PC-3 (cell line): ENCODE results near the gene KIFC1.

Experiments
- EZH2 ChIP-seq: fragments of 300-600 bp; sonication (generic); IDR thresholded peaks from one replicate; pipeline ENCODE4 v1.6.1; 2017; ENCODE audit warnings: antibody characterized with exemption, mild to moderate bottlenecking, low read length; ENCODE audit not compliant: unreplicated experiment
- EZH2phosphoT487 ChIP-seq: fragments of 300-600 bp; sonication (generic); IDR thresholded peaks from 2 replicates; pipeline ENCODE4 v1.6.1; 2018; ENCODE audit warnings: mild to moderate bottlenecking, antibody characterized with exemption, low read length, borderline replicate concordance
- TF ChIP-seq, protein P1 (sequence below): fragments of 300-600 bp; sonication (generic); conservative IDR thresholded peaks from 2 replicates; pipeline ENCODE4 v1.5.1; 2017; ENCODE audit warnings: antibody characterized with exemption, low read depth, mild to moderate bottlenecking, low read length

DNA sequence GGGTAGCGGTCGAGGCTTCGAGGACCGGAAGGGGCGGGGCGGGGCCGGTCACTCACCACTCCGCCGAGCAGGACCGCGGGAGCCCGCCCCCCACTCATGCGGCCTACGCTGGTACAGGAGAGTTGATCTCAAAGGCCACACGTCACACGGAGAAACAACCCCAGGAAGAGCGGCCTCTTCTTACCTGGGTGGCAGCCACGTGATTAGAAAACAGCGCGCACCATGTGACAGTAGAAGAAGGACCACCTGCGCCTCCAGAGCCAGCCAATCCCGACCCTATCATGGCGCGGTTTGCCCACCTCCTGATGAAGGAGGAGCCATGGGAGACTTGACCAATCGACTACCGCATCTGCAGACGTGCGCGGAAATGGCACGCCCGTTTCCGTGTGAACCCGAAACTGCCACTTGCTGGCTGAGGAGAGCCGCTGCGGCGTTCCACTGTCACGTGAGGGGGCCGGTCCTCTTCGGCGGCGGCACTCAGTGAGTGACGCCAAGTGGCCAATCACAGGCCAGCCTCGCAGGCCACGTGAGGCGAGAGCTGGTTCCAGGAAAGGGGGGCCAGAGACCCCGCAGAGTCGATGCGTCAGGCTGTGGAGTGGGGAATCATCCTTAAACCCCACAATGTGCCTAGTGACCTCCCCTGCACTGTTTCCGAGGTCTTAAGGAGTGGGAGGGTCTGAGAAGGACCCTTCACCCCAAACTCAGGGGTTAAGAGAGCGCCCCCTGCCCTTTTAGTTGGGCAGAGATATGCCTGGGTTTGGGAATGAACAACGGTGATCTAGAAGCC is 26.5 kb downstream of the KIFC1 start, which contains the start of gene CUTA:
- TF ChIP-seq, protein P1, sequence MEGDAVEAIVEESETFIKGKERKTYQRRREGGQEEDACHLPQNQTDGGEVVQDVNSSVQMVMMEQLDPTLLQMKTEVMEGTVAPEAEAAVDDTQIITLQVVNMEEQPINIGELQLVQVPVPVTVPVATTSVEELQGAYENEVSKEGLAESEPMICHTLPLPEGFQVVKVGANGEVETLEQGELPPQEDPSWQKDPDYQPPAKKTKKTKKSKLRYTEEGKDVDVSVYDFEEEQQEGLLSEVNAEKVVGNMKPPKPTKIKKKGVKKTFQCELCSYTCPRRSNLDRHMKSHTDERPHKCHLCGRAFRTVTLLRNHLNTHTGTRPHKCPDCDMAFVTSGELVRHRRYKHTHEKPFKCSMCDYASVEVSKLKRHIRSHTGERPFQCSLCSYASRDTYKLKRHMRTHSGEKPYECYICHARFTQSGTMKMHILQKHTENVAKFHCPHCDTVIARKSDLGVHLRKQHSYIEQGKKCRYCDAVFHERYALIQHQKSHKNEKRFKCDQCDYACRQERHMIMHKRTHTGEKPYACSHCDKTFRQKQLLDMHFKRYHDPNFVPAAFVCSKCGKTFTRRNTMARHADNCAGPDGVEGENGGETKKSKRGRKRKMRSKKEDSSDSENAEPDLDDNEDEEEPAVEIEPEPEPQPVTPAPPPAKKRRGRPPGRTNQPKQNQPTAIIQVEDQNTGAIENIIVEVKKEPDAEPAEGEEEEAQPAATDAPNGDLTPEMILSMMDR: peak; percentile 65
- TF ChIP-seq EZH2 (no peak), EZH2phosphoT487 (no peak)
